Measurements from ENCODE around the gene DNPH1.
A peak's percentile ranks its signal among the peaks of the same experiment; 100 is the strongest.

DNA sequence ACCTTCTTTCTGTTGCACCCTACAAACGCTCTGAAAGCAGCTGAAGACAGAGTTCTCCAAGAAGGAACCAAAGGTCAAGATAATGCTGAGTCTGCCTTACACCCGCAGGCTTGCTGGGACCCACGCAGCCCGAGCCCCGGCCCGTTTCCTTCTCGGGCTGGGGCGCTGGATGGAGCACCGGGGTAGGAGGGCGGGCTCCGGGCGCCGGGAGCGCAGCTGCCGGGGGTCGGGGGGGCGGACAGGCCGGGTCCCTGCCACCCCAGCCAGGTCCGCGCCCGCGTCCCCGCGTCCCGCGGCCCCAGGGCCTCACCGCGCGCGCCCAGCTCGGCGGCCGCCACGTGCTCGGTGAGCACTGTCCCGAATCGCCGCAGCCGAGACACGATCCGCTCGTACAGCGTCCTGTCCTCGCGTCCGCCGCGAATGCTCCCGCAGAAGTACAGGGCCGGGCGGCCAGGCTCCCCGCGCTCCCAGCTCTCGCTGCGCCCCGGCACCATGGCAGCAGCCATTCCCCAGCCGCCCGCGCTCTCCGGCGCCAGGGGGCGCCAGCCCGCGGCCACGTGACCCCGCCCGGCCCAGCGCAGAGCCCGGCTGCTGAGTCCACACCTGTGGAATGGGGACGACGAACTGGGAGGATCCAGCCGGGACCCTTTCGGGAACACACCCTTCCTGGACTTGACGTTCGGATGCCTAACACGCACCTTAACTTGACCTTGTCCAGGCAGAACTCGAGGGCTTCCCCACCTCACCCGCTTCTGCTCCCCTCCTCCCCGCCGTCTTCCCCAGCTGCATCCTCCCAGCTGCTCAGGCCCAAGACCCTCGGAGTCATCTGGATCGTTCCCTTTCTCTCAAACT lies at the start of gene DNPH1:
- TF ChIP-seq, protein P1, sequence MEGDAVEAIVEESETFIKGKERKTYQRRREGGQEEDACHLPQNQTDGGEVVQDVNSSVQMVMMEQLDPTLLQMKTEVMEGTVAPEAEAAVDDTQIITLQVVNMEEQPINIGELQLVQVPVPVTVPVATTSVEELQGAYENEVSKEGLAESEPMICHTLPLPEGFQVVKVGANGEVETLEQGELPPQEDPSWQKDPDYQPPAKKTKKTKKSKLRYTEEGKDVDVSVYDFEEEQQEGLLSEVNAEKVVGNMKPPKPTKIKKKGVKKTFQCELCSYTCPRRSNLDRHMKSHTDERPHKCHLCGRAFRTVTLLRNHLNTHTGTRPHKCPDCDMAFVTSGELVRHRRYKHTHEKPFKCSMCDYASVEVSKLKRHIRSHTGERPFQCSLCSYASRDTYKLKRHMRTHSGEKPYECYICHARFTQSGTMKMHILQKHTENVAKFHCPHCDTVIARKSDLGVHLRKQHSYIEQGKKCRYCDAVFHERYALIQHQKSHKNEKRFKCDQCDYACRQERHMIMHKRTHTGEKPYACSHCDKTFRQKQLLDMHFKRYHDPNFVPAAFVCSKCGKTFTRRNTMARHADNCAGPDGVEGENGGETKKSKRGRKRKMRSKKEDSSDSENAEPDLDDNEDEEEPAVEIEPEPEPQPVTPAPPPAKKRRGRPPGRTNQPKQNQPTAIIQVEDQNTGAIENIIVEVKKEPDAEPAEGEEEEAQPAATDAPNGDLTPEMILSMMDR (IDR thresholded peaks at IDR 0.05): peak; percentile 34 to 96 (median 75)
- TF ChIP-seq POLR2A (IDR thresholded peaks at IDR 0.05): peak in 1 of 2 donors; percentile 44
